ENCODE data around the gene ELP5.

- TF ChIP-seq CTCF (IDR thresholded peaks at IDR 0.05), result no peak
- TF ChIP-seq POLR2A (IDR thresholded peaks at IDR 0.05), result no peak
Observed at GRCh38 chr17:7232114-7232513, 19.9 kb upstream of the ELP5 start.

All from body of pancreas (tissue), 4 donors.